ENCODE measurements around the gene ADGRL2. TPM values are rescaled to one million over a fixed set of nuclear protein-coding genes. Genes with fewer than 3 reads are reported as not detected.

Gene ADGRL2
- total and polyA plus RNA-seq, 2 of the 4 experiments (the other 2 are of a cell fraction) = 17.0 to 42.7 TPM

DNA sequence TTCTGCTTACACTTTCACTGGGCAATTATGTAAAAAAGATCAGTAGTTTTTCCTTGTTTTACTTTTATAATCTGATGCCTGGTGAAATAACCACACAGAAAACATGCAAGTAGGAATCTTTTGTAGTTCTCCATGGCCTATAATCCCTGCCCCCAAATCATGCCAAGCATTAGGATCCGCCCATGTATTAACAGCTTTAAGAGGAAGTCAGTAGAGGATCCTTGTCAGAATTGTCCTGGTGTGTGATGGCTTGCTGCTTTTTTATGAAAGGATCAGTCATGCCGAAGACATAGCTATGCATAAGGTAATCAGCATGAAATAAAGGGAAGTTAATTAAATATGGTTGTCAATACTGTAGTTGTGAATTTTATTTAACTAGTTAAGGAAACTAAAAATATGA, 20.0 kb downstream of the ADGRL2 start:
- Histone ChIP-seq H3K4me3 (ENCODE audit: insufficient read depth, low read depth, low read length) (no peak overlapping the region), H3K9ac (ENCODE audit: low read depth, low read length) (no peak overlapping the region), H2BK20ac (ENCODE audit: low read depth, low read length) (no peak overlapping the region), H2BK120ac (ENCODE audit: low read depth, low read length) (no peak overlapping the region), H3K36me3 (ENCODE audit: control insufficient read depth, insufficient read depth, low read length) (no peaks in the 10 kb centered on the region), H3K79me1 (ENCODE audit: low read depth in 1 of 2, low read length in 2 of 2) (no peaks in the 10 kb centered on the region), H4K91ac (ENCODE audit: insufficient read depth, low read depth, low read length) (no peak overlapping the region), H2AK5ac (ENCODE audit: low read depth, low read length) (no peak overlapping the region), H3K9me1 (ENCODE audit: insufficient read depth, low read length) (no peaks in the 10 kb centered on the region), H3K4me1 (ENCODE audit: control insufficient read depth, insufficient read depth, low read length) (no peaks in the 10 kb centered on the region), H3K9me3 (ENCODE audit: control insufficient read depth, insufficient read depth, low read length) (no peaks in the 10 kb centered on the region), H3K27me3 (ENCODE audit: control insufficient read depth, insufficient read depth, low read length) (no peaks in the 10 kb centered on the region), H3K23ac (ENCODE audit: low read depth, low read length) (no peak overlapping the region), H2AK9ac (replicated peaks; ENCODE audit: low read depth, low read length, poor library complexity) (no peak overlapping the region), H2AFZ (replicated peaks; ENCODE audit: low read length, poor library complexity) (no peak overlapping the region), H3K56ac (ENCODE audit: extremely low read depth, insufficient read depth, low read length) (no peak overlapping the region), H4K8ac (ENCODE audit: low read depth in 2 of 2, low read length in 2 of 2) (no peak overlapping the region), H4K5ac (ENCODE audit: low read depth, low read length) (no peak overlapping the region), H4K20me1 (ENCODE audit: insufficient read depth, low read length) (no peaks in the 10 kb centered on the region), H3K4me2 (ENCODE audit: low read depth, low read length) (no peak overlapping the region), H3K27ac (ENCODE audit: insufficient read depth, low read length) (no peak overlapping the region), H3K18ac (ENCODE audit: low read depth, low read length) (no peak overlapping the region), H3K14ac (replicated peaks; ENCODE audit: low read depth, low read length) (no peak overlapping the region), H2BK15ac (ENCODE audit: low read depth, low read length) (no peak overlapping the region), H3K4ac (ENCODE audit: low read depth, low read length) (no peak overlapping the region), H2BK5ac (ENCODE audit: low read depth, low read length, poor library complexity, severe bottlenecking) (no peak overlapping the region)
- ATAC-seq (ENCODE audit: low read depth) (no peak), DNase-seq (no peak)
- BruUV-seq (replicated peaks) = no TSS peak
- ChIA-PET CTCF (no interaction called here), POLR2A (ENCODE audit: unreplicated experiment) (no interaction called here)
- in situ Hi-C loops (cut with MboI; ENCODE audit: low sequenced_read_pairs) (no loop called here), dilution Hi-C loops (cut with HindIII; ENCODE audit: low sequenced_read_pairs, unreplicated experiment) (no loop called here), intact Hi-C loops (cut with micrococcal nuclease) (no loop called here)
- no peak for TF ChIP-seq RAD21 (IDR thresholded peaks at IDR 0.05; ENCODE audit: low read length)
- TF ChIP-seq, protein P1, sequence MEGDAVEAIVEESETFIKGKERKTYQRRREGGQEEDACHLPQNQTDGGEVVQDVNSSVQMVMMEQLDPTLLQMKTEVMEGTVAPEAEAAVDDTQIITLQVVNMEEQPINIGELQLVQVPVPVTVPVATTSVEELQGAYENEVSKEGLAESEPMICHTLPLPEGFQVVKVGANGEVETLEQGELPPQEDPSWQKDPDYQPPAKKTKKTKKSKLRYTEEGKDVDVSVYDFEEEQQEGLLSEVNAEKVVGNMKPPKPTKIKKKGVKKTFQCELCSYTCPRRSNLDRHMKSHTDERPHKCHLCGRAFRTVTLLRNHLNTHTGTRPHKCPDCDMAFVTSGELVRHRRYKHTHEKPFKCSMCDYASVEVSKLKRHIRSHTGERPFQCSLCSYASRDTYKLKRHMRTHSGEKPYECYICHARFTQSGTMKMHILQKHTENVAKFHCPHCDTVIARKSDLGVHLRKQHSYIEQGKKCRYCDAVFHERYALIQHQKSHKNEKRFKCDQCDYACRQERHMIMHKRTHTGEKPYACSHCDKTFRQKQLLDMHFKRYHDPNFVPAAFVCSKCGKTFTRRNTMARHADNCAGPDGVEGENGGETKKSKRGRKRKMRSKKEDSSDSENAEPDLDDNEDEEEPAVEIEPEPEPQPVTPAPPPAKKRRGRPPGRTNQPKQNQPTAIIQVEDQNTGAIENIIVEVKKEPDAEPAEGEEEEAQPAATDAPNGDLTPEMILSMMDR (conservative IDR thresholded peaks at IDR 0.05; ENCODE audit: low read depth, low read length) = no peak
- no CpG with 5 or more reads among the region's 2 CpGs for WGBS, 2 experiments (ENCODE audit: extremely low coverage in 2 of 2, insufficient read length in 1 of 2)

Measured in IMR-90 (cell line).